Psoas muscle (tissue), 8 donors: ENCODE results near the gene RNASEH2B. TPM values are rescaled to one million over a fixed set of nuclear protein-coding genes. Genes with fewer than 3 reads are reported as not detected.
A peak's percentile ranks its signal among the peaks of the same experiment; 100 is the strongest.

ENCODE experiments used
- ATAC-seq, 4 donors: fragments of 200-7000 bp; cut with Tn5 transposase; one replicate each; pipeline ENCODE4 v1.9.1; 2020; ENCODE audit warnings: moderate library complexity in 3 of 4, mild to moderate bottlenecking in 2 of 4
- DNase-seq, 2 donors: peaks; one replicate each; pipeline ENCODE4 v3.0.0-alpha.2; 2020
- H3K27ac ChIP-seq: fragments of 200-600 bp; one replicate; pipeline ENCODE4 v1.8.0; 2022
- H3K27me3 ChIP-seq, 3 donors: fragments of 200-600 bp in 1 of 3; one replicate each; pipeline versions ENCODE4 v1.6.1 to v1.8.0; 2013 to 2022; ENCODE audit warnings: low read length in 2 of 3, mild to moderate bottlenecking in 2 of 3, moderate library complexity in 1 of 3; ENCODE audit not compliant: insufficient read depth in 3 of 3
- H3K36me3 ChIP-seq, 2 donors: fragments of 200-600 bp in 1 of 2; one replicate each; pipeline versions ENCODE4 v1.6.1 to v1.8.0; 2013 to 2022; ENCODE audit warnings: low read depth in 1 of 2, mild to moderate bottlenecking in 1 of 2, moderate library complexity in 1 of 2; ENCODE audit not compliant: insufficient read depth in 1 of 2
- H3K4me1 ChIP-seq: fragments of 200-600 bp; one replicate; pipeline ENCODE4 v1.8.0; 2022
- H3K4me3 ChIP-seq: fragments of 200-600 bp; one replicate; pipeline ENCODE4 v1.8.0; 2022; ENCODE audit warnings: mild to moderate bottlenecking
- H3K9me3 ChIP-seq: fragments of 200-600 bp; one replicate; pipeline ENCODE4 v1.8.0; 2022
- WGBS, 3 donors: extraction: QIAGEN DNeasy Blood & Tissue Kit; methylation state at CpG; one replicate each; pipeline versions ENCODE4 v1.1.6 to v1.1.7; 2013; 5-methylcytosine and 5-hydroxymethylcytosine counted together
- intact Hi-C, 2 donors: fragments of 100-400 bp; cut with DNase I; formaldehyde crosslinking; loops; one replicate each; pipeline versions ENCODE4 v1.11.0 to v1.14.2; 2022
- polyA plus RNA-seq, 3 donors: library from polyadenylated mRNA; stranded (reverse); fragments of 200-250 nt; gene quantifications; one replicate each; pipeline ENCODE4 v1.2.3, GENCODE V29; 2013
- total RNA-seq, 4 donors: library from RNA; stranded (reverse); fragmentation: NEBNext Ultra II Directional in 2 of 4; extraction: Animal tissue kit (Norgen Biotek cat#: 25700) in 2 of 4; gene quantifications; one replicate each; pipeline versions ENCODE4 v1.2.1 to v1.2.4, GENCODE V29; 2021 to 2023
- TF ChIP-seq, protein P1 (sequence below): fragments of 200-600 bp; IDR thresholded peaks from one replicate; pipeline ENCODE4 v1.8.0; 2022; ENCODE audit warnings: antibody characterized with exemption
- donor health status: healthy with polysubstance abuse.
- donor health status: DM: no; HTN: no; CAD: no; lungs with moderate emphysema.
- donor health status: Bipolar disorder and iron deficiency.
- donor health status: healthy.
- donor health status: DM: yes; HTN: yes; CAD: no.
- donor health status: DM: no; HTN: no; CAD: no.
- donor health status: DM: no; HTN: no; CAD: no.
- donor health status: DM: yes; HTN: yes; CAD: no.

RNASEH2B gene
- total and polyA plus RNA-seq, 7 donors: 10.6 to 20.7 (median 16.7) TPM

DNA sequence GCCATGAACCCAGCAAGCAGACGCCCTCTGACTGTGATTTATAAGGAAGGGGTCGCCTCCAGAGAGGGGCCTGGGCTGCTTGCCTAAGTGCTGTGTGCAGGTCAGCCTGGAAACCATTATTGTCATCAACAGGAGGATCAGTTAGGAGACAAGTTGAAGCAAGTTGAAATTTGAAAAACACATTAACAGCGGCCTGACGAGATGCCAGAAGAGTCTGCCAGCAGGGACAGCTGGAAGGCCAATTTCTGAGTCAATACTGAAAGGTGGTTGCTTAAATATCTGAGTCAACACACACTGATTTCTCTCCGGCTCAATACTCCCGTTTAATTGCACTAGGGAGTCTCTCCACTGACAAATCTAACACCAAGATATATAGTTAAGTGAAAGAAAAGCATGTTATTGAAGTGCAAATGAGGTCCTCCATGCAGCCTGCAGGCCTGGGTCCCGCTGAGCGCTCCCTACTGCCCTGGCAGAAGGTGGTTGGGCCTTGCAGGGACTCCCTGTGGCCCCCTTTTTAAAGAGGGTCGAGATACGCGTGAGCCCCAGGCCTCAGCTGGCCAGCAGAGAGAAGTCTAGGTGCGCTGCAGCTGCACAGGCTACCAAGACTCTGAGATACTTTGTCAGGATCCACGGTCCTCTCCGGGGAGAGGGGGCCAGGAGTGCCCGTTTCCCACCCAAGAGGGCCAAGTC, 91.1 kb downstream of the RNASEH2B start:
- intact Hi-C loops: no loop called here
- DNase-seq: peak; percentile 69 to 82

DNA sequence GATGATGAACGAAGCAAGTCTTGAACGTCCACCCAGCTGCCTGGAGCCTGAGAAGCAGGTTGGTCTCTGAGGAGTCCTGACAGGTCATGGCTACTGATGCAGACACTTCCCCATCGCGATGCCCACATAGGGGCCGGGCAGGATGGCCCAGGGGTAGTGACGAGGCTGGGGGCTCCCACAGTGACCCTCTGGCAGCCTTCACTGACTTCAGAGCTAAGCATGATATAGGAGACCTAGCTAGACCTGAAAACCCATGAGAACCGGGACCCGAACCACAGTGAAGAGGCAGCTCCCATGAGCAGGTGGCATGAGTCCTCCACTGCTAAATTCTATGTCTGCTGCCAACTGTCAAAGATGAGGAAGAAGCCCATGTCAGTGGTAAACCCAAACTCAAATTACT, 91.7 kb downstream of the RNASEH2B start:
- Histone ChIP-seq H3K4me3 (no peak overlapping the region), H3K36me3 (no peaks in the 10 kb centered on the region), H3K27me3 (peaks cover 0 to 2% (median 0%) of the 10 kb centered on the region in 3 donors), H3K27ac (no peak overlapping the region), H3K9me3 (no peaks in the 10 kb centered on the region), H3K4me1 (no peaks in the 10 kb centered on the region)
- TF ChIP-seq, protein P1, sequence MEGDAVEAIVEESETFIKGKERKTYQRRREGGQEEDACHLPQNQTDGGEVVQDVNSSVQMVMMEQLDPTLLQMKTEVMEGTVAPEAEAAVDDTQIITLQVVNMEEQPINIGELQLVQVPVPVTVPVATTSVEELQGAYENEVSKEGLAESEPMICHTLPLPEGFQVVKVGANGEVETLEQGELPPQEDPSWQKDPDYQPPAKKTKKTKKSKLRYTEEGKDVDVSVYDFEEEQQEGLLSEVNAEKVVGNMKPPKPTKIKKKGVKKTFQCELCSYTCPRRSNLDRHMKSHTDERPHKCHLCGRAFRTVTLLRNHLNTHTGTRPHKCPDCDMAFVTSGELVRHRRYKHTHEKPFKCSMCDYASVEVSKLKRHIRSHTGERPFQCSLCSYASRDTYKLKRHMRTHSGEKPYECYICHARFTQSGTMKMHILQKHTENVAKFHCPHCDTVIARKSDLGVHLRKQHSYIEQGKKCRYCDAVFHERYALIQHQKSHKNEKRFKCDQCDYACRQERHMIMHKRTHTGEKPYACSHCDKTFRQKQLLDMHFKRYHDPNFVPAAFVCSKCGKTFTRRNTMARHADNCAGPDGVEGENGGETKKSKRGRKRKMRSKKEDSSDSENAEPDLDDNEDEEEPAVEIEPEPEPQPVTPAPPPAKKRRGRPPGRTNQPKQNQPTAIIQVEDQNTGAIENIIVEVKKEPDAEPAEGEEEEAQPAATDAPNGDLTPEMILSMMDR: no peak
- 80 to 84% (median 84%) methylated on average over 8 of the region's 8 CpGs for WGBS, 3 donors
- ATAC-seq (no peak), DNase-seq (no peak)
- intact Hi-C loops: no loop called here

More for the DNA sequence above, 91.1 kb downstream of the RNASEH2B start:
- TF ChIP-seq, protein P1: no peak
- no peaks in the 10 kb centered on the region for H3K4me1 ChIP-seq
- no peak overlapping the region for H3K27ac ChIP-seq
- H3K4me3 ChIP-seq: no peak overlapping the region
- H3K9me3 ChIP-seq: no peaks in the 10 kb centered on the region
- H3K36me3 ChIP-seq: no peaks in the 10 kb centered on the region
- ATAC-seq: peak; percentile 32 to 73 (median 66)
- 50 to 56% (median 50%) methylated on average over 15 of the region's 15 CpGs for WGBS, 3 donors
- H3K27me3 ChIP-seq: peaks cover 0 to 2% (median 0%) of the 10 kb centered on the region in 3 donors

DNA sequence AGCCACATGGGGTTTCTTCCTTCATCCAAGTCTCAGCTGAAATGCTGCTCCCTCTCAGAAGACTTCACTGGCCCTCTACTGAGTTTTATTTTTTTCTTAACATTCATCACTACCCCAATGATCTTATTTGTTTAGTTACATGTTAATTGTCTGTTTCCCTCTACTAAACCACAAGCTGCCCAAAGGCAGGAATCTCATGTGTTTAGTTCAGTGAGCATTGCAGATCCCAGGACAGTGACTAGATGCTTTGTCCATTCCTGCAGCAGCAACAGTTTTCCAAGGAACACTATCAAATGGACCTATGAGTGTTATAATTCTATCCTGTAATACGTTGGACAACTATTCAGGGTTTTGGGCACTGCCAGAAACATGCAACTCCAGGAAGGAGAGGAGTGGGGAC, 93.1 kb downstream of the RNASEH2B start:
- 57 to 77% (median 70%) methylated on average over 1 of the region's 1 CpG for WGBS, 3 donors
- DNase-seq: no peak
- TF ChIP-seq, protein P1: no peak
- Histone ChIP-seq H3K27me3 (peaks cover 0 to 2% (median 0%) of the 10 kb centered on the region in 3 donors), H3K27ac (no peak overlapping the region), H3K4me3 (no peak overlapping the region), H3K36me3 (no peaks in the 10 kb centered on the region), H3K4me1 (no peaks in the 10 kb centered on the region), H3K9me3 (no peaks in the 10 kb centered on the region)
- no peak for ATAC-seq
- intact Hi-C loops: no loop called here

DNA sequence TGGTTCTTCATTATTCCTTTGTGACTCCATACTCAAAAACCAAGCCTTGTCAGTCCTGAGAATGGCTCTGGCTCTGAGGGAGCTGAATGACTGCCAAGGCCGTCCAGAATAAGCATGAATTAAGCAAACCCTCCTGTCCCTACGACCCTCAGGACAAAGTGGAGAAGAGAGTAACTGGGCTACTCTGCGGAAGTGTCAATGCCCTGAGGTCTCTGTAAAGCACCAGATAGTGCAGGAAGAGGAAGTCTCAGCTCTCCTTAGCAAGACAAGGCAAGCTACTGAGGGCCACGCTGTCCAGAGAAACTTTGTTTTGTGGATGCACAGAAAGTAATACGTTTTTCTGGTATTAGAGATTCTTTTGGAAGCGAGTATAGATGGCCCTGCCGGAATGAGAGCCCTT, 94.1 kb downstream of the RNASEH2B start:
- intact Hi-C loops: no loop called here
- Histone ChIP-seq H3K36me3 (no peaks in the 10 kb centered on the region), H3K9me3 (no peaks in the 10 kb centered on the region), H3K27ac (no peak overlapping the region), H3K4me1 (no peaks in the 10 kb centered on the region), H3K27me3 (peaks cover 0 to 2% (median 0%) of the 10 kb centered on the region in 3 donors), H3K4me3 (no peak overlapping the region)
- TF ChIP-seq, protein P1: no peak
- WGBS, 3 donors: 77 to 79% (median 77%) methylated on average over 7 of the region's 7 CpGs
- ATAC-seq (no peak), DNase-seq (no peak)
